HepG2 (cell line): ENCODE results near the gene PLSCR5. TPM values are rescaled to one million over a fixed set of nuclear protein-coding genes. Genes with fewer than 3 reads are reported as not detected.

Experiments
- ATAC-seq: fragments of 200-7000 bp; cut with Tn5 transposase; 3 replicates; pipeline ENCODE4 v1.9.1; 2020; ENCODE audit warnings: mild to moderate bottlenecking, moderate library complexity
- BruUV-seq: library from RNA; stranded (reverse); fragments of 400-500 nt; replicated peaks from 2 replicates; lab custom pipeline; 2021; lab: Mats Ljungman, UMichigan
- CTCF ChIA-PET: fragments of 300-600 bp; formaldehyde crosslinking; extraction: SDS; loops from one replicate; lab custom pipeline; 2021; ENCODE audit warnings: low total read pairs, inconsistent platforms, low intra/inter-chr PET ratio; lab: Yijun Ruan, JAX
- POLR2A ChIA-PET: fragments of 350-600 bp; sonication (Branson Sonifier 250); formaldehyde crosslinking; loops from one replicate; lab custom pipeline; 2020; ENCODE audit warnings: antibody characterized with exemption, inconsistent platforms; lab: Yijun Ruan, JAX
- DNase-seq: peaks from one replicate; pipeline ENCODE4 v3.0.0-alpha.2; 2015; ENCODE audit warnings: low spot score
- FAIRE-seq: peaks from 3 replicates; lab custom pipeline; 2011; peaks lifted over from hg19 to GRCh38; lab: Jason Lieb, UNC
- H2AFZ ChIP-seq: one replicate; pipeline ENCODE4 v1.6.1; 2011; ENCODE audit warnings: low read length, inconsistent platforms
- H3K27ac ChIP-seq: fragments of 300-600 bp; 3 replicates; pipeline ENCODE4 v1.8.0; 2011; ENCODE audit warnings: mixed run types, mild to moderate bottlenecking, mixed read lengths, low read length, inconsistent platforms; ENCODE audit not compliant: insufficient read depth; ENCODE audit errors: extremely low read length
- H3K27me3 ChIP-seq, 2 experiments: fragments of 200-600 bp in 1 of 2; 2 replicates in 1 of 2; 3 replicates in 1 of 2; pipeline versions ENCODE4 v1.6.0 to v1.8.0; 2011; ENCODE audit warnings: low read length in 2 of 2, mild to moderate bottlenecking in 2 of 2, moderate library complexity in 2 of 2, inconsistent platforms in 1 of 2; ENCODE audit not compliant: insufficient read depth in 2 of 2, control insufficient read depth in 1 of 2
- H3K36me3 ChIP-seq, 2 experiments: fragments of 200-600 bp in 1 of 2; replicated peaks in 1 of 2; 2 replicates in 1 of 2; 3 replicates in 1 of 2; pipeline versions ENCODE4 v1.5.1 to v1.8.0; 2011; ENCODE audit warnings: low read length in 2 of 2, inconsistent platforms in 1 of 2; ENCODE audit not compliant: insufficient read depth in 2 of 2, control insufficient read depth in 1 of 2
- H3K4me1 ChIP-seq: 2 replicates; pipeline ENCODE4 v1.5.1; 2012; ENCODE audit warnings: low read length, inconsistent platforms; ENCODE audit not compliant: insufficient read depth
- H3K4me2 ChIP-seq: 2 replicates; pipeline ENCODE4 v1.6.0; 2011; ENCODE audit warnings: low read depth, low read length, inconsistent platforms
- H3K4me3 ChIP-seq, 3 experiments: fragments of 200-600 bp in 1 of 3; sonication (generic), shearing (Covaris generic) in 1 of 3; replicated peaks in 1 of 3; 2 replicates each; pipeline ENCODE4 v1.5.1; 2011 to 2016; ENCODE audit warnings: low read length in 3 of 3, inconsistent platforms in 2 of 3, low read depth in 2 of 3, mild to moderate bottlenecking in 2 of 3, control low read depth in 1 of 3, mixed read lengths in 1 of 3; ENCODE audit not compliant: insufficient read depth in 1 of 3
- H3K79me2 ChIP-seq: one replicate; pipeline ENCODE4 v1.6.1; 2011; ENCODE audit warnings: low read length, inconsistent platforms; ENCODE audit not compliant: insufficient read depth
- H3K9ac ChIP-seq: 2 replicates; pipeline ENCODE4 v1.6.0; 2011; ENCODE audit warnings: mild to moderate bottlenecking, low read depth, low read length, inconsistent platforms; ENCODE audit not compliant: insufficient read depth
- H3K9me3 ChIP-seq: 2 replicates; pipeline ENCODE4 v1.5.1; 2012; ENCODE audit warnings: mild to moderate bottlenecking, low read length
- H4K20me1 ChIP-seq: 2 replicates; pipeline ENCODE4 v1.6.0; 2011; ENCODE audit warnings: inconsistent platforms, mild to moderate bottlenecking, low read length, moderate library complexity; ENCODE audit not compliant: insufficient read depth
- EEA1 ChIP-seq: sonication (generic); formaldehyde crosslinking; IDR thresholded peaks from 2 replicates; pipeline ENCODE4 v1.5.1; 2020; ENCODE audit warnings: mild to moderate bottlenecking, missing genetic modification reagents, borderline replicate concordance
- EP300 ChIP-seq, 3 experiments: sonication (generic) in 1 of 3; formaldehyde crosslinking in 1 of 3; IDR thresholded peaks; 2 replicates each; pipeline versions ENCODE4 v1.5.1 to v1.6.1; 2011 to 2020; ENCODE audit warnings: low read depth in 2 of 3, low read length in 2 of 3, borderline replicate concordance in 1 of 3, improper control_type of control experiment in 1 of 3, mild to moderate bottlenecking in 1 of 3, missing genetic modification reagents in 1 of 3, moderate library complexity in 1 of 3
- SMC3 ChIP-seq: IDR thresholded peaks from 2 replicates; pipeline ENCODE4 v1.6.1; 2011; ENCODE audit warnings: low read length, improper control_type of control experiment
- STAG1 ChIP-seq: sonication (generic); formaldehyde crosslinking; IDR thresholded peaks from 2 replicates; pipeline ENCODE4 v1.4.0; 2020; ENCODE audit warnings: missing genetic modification reagents
- ZNF24 ChIP-seq: fragments of 450-650 bp; IDR thresholded peaks from 2 replicates; pipeline ENCODE4 v1.6.1; 2017; ENCODE audit warnings: antibody characterized with exemption, mild to moderate bottlenecking
- ZNF460 ChIP-seq: sonication (generic); formaldehyde crosslinking; IDR thresholded peaks from 2 replicates; pipeline ENCODE4 v1.5.1; 2020; ENCODE audit warnings: missing genetic modification reagents, mild to moderate bottlenecking, borderline replicate concordance
- in situ Hi-C: cut with HindIII; loops from 2 replicates; pipeline ENCODE4 v1.10.0; 2017; ENCODE audit warnings: low pct_unique_long_range_greater_than_20kb; ENCODE audit not compliant: extremely low pct_ligation_motif_present
- intact Hi-C: fragments of 100-400 bp; cut with micrococcal nuclease; formaldehyde crosslinking; loops from one replicate; pipeline ENCODE4 v1.10.0; 2022; ENCODE audit not compliant: unreplicated experiment
- polyA plus RNA-seq, 8 experiments: library from polyadenylated mRNA; depleted of rRNA in 3 of 8; stranded (reverse) in 7 of 8; unstranded in 1 of 8; fragments of >200 nt; fragmentation: Illumina TruSeq in 4 of 8; extraction: Trizol in 4 of 8; gene quantifications; 2 replicates each; pipeline versions ENCODE4 v1.2.1 to v1.2.3, GENCODE V29; 2011 to 2016; ENCODE audit warnings: low read depth in 4 of 8, missing spikeins in 1 of 8, mixed read lengths in 1 of 8; ENCODE audit not compliant: insufficient read depth in 1 of 8
- total RNA-seq, 5 experiments: library from RNA; depleted of rRNA; stranded (reverse); fragments of >200 nt; fragmentation: Illumina TruSeq; extraction: Trizol; gene quantifications; 2 replicates each; pipeline ENCODE4 v1.2.3, GENCODE V29; 2016; ENCODE audit warnings: low read depth in 1 of 5
- TF ChIP-seq, protein P1 (sequence below): IDR thresholded peaks from 2 replicates; pipeline ENCODE4 v1.4.0; 2020; ENCODE audit warnings: mild to moderate bottlenecking, missing genetic modification reagents
- TF ChIP-seq, protein P2 (sequence below): sonication (generic); formaldehyde crosslinking; IDR thresholded peaks from 2 replicates; pipeline ENCODE4 v1.5.0; 2020; ENCODE audit warnings: mild to moderate bottlenecking, missing genetic modification reagents, moderate library complexity

The PLSCR5 gene
- total and polyA plus RNA-seq, 2 of the 13 experiments (the other 11 are each of a cell fraction or from before 2014, with no cell fraction given): 0.50 TPM; not detected in 1

GRCh38 chr3:146577662-146578061 lies 27.5 kb downstream of the PLSCR5 start:
- BruUV-seq: no TSS peak
- ATAC-seq (no peak), FAIRE-seq (no peak), DNase-seq (peak; percentile 39)
- Histone ChIP-seq H4K20me1 (no peaks in the 10 kb centered on the region), H3K9ac (no peak overlapping the region), H2AFZ (no peak overlapping the region), H3K4me1 (peaks cover 31% of the 10 kb centered on the region), H3K9me3 (peaks cover 9% of the 10 kb centered on the region), H3K4me2 (no peak overlapping the region), H3K4me3 (no peak overlapping the region), H3K79me2 (no peaks in the 10 kb centered on the region), H3K36me3 (no peaks in the 10 kb centered on the region), H3K27me3 (no peaks in the 10 kb centered on the region), H3K27ac (no peak overlapping the region)
- intact Hi-C loops: loop anchor here (1.0 to 5.0 kb wide), 5 partner anchors 75 to 510 kb away; no protein-coding TSS in a partner anchor
- ChIA-PET POLR2A (interaction anchor here (0.7 kb wide), 1 partner anchor 251 kb away, joined by 4 read pairs; no protein-coding TSS in a partner anchor), CTCF (interaction anchor here (0.7 to 1.9 kb wide), 4 partner anchors 251 to 512 kb away, joined by 3 to 8 read pairs (median 6); no protein-coding TSS in a partner anchor)
- in situ Hi-C loops: loop anchor here (5.0 to 10.0 kb wide), 3 partner anchors 243 to 513 kb away; no protein-coding TSS in a partner anchor
- TF ChIP-seq ZNF460 (no peak), SMC3 (peak; percentile 47; the same call in 1 of the 2 replicates), EEA1 (no peak), STAG1 (peak; percentile 80), EP300 (IDR thresholded peaks at IDR 0.05; ENCODE audit: low read depth in 2 of 2, low read length in 2 of 2) (no peak), EP300 (CRISPR knock-in tag; IDR thresholded peaks at IDR 0.05; ENCODE audit: borderline replicate concordance) (no peak), ZNF24 (no peak)
- TF ChIP-seq, protein P1, sequence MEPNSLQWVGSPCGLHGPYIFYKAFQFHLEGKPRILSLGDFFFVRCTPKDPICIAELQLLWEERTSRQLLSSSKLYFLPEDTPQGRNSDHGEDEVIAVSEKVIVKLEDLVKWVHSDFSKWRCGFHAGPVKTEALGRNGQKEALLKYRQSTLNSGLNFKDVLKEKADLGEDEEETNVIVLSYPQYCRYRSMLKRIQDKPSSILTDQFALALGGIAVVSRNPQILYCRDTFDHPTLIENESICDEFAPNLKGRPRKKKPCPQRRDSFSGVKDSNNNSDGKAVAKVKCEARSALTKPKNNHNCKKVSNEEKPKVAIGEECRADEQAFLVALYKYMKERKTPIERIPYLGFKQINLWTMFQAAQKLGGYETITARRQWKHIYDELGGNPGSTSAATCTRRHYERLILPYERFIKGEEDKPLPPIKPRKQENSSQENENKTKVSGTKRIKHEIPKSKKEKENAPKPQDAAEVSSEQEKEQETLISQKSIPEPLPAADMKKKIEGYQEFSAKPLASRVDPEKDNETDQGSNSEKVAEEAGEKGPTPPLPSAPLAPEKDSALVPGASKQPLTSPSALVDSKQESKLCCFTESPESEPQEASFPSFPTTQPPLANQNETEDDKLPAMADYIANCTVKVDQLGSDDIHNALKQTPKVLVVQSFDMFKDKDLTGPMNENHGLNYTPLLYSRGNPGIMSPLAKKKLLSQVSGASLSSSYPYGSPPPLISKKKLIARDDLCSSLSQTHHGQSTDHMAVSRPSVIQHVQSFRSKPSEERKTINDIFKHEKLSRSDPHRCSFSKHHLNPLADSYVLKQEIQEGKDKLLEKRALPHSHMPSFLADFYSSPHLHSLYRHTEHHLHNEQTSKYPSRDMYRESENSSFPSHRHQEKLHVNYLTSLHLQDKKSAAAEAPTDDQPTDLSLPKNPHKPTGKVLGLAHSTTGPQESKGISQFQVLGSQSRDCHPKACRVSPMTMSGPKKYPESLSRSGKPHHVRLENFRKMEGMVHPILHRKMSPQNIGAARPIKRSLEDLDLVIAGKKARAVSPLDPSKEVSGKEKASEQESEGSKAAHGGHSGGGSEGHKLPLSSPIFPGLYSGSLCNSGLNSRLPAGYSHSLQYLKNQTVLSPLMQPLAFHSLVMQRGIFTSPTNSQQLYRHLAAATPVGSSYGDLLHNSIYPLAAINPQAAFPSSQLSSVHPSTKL: no peak
- TF ChIP-seq, protein P2, sequence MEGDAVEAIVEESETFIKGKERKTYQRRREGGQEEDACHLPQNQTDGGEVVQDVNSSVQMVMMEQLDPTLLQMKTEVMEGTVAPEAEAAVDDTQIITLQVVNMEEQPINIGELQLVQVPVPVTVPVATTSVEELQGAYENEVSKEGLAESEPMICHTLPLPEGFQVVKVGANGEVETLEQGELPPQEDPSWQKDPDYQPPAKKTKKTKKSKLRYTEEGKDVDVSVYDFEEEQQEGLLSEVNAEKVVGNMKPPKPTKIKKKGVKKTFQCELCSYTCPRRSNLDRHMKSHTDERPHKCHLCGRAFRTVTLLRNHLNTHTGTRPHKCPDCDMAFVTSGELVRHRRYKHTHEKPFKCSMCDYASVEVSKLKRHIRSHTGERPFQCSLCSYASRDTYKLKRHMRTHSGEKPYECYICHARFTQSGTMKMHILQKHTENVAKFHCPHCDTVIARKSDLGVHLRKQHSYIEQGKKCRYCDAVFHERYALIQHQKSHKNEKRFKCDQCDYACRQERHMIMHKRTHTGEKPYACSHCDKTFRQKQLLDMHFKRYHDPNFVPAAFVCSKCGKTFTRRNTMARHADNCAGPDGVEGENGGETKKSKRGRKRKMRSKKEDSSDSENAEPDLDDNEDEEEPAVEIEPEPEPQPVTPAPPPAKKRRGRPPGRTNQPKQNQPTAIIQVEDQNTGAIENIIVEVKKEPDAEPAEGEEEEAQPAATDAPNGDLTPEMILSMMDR (CRISPR knock-in tag): peak; percentile 59
- TF ChIP-seq, all 625 proteins: peak for 3
